ENCODE results near the gene MYBPC1. TPM values are rescaled to one million over a fixed set of nuclear protein-coding genes. Genes with fewer than 3 reads are reported as not detected.

Gene MYBPC1
- total and polyA plus RNA-seq, 2 of the 13 experiments (the other 11 are each of a cell fraction or from before 2014, with no cell fraction given), result 0.31 to 0.53 TPM

- peak; percentile 79; the same call in 1 of the 2 replicates for TF ChIP-seq ZSCAN9 (CRISPR knock-in tag; IDR thresholded peaks at IDR 0.05; ENCODE audit: borderline replicate concordance)
- peak; percentile 47; the same call in 1 of the 2 replicates for TF ChIP-seq ARNTL (CRISPR knock-in tag; IDR thresholded peaks at IDR 0.05)
- TF ChIP-seq, protein P1, sequence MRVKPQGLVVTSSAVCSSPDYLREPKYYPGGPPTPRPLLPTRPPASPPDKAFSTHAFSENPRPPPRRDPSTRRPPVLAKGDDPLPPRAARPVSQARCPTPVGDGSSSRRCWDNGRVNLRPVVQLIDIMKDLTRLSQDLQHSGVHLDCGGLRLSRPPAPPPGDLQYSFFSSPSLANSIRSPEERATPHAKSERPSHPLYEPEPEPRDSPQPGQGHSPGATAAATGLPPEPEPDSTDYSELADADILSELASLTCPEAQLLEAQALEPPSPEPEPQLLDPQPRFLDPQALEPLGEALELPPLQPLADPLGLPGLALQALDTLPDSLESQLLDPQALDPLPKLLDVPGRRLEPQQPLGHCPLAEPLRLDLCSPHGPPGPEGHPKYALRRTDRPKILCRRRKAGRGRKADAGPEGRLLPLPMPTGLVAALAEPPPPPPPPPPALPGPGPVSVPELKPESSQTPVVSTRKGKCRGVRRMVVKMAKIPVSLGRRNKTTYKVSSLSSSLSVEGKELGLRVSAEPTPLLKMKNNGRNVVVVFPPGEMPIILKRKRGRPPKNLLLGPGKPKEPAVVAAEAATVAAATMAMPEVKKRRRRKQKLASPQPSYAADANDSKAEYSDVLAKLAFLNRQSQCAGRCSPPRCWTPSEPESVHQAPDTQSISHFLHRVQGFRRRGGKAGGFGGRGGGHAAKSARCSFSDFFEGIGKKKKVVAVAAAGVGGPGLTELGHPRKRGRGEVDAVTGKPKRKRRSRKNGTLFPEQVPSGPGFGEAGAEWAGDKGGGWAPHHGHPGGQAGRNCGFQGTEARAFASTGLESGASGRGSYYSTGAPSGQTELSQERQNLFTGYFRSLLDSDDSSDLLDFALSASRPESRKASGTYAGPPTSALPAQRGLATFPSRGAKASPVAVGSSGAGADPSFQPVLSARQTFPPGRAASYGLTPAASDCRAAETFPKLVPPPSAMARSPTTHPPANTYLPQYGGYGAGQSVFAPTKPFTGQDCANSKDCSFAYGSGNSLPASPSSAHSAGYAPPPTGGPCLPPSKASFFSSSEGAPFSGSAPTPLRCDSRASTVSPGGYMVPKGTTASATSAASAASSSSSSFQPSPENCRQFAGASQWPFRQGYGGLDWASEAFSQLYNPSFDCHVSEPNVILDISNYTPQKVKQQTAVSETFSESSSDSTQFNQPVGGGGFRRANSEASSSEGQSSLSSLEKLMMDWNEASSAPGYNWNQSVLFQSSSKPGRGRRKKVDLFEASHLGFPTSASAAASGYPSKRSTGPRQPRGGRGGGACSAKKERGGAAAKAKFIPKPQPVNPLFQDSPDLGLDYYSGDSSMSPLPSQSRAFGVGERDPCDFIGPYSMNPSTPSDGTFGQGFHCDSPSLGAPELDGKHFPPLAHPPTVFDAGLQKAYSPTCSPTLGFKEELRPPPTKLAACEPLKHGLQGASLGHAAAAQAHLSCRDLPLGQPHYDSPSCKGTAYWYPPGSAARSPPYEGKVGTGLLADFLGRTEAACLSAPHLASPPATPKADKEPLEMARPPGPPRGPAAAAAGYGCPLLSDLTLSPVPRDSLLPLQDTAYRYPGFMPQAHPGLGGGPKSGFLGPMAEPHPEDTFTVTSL (CRISPR knock-in tag; IDR thresholded peaks at IDR 0.05; ENCODE audit: borderline replicate concordance), result peak; percentile 61; the same call in 1 of the 2 replicates
- peak; percentile 96 for TF ChIP-seq HDAC2 (CRISPR knock-in tag; IDR thresholded peaks at IDR 0.05)
- TF ChIP-seq CHD4 (IDR thresholded peaks at IDR 0.05; ENCODE audit: borderline replicate concordance, low read length), result no peak
- TF ChIP-seq, protein P2, sequence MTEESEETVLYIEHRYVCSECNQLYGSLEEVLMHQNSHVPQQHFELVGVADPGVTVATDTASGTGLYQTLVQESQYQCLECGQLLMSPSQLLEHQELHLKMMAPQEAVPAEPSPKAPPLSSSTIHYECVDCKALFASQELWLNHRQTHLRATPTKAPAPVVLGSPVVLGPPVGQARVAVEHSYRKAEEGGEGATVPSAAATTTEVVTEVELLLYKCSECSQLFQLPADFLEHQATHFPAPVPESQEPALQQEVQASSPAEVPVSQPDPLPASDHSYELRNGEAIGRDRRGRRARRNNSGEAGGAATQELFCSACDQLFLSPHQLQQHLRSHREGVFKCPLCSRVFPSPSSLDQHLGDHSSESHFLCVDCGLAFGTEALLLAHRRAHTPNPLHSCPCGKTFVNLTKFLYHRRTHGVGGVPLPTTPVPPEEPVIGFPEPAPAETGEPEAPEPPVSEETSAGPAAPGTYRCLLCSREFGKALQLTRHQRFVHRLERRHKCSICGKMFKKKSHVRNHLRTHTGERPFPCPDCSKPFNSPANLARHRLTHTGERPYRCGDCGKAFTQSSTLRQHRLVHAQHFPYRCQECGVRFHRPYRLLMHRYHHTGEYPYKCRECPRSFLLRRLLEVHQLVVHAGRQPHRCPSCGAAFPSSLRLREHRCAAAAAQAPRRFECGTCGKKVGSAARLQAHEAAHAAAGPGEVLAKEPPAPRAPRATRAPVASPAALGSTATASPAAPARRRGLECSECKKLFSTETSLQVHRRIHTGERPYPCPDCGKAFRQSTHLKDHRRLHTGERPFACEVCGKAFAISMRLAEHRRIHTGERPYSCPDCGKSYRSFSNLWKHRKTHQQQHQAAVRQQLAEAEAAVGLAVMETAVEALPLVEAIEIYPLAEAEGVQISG (CRISPR knock-in tag; IDR thresholded peaks at IDR 0.05), result peak; percentile 70
- TF ChIP-seq ZNF629 (CRISPR knock-in tag; conservative IDR thresholded peaks at IDR 0.05), result 0 out of 2 replicates have a peak, but pooled peaks have one; percentile 35
- TF ChIP-seq ZKSCAN8 (CRISPR knock-in tag; IDR thresholded peaks at IDR 0.05; ENCODE audit: borderline replicate concordance), result 0 out of 2 replicates have a peak, but pooled peaks have one; percentile 53
- peak; percentile 94 to 99 for TF ChIP-seq NR2F1 (CRISPR knock-in tag; IDR thresholded peaks at IDR 0.05)
- TF ChIP-seq AGO1 (IDR thresholded peaks at IDR 0.05; ENCODE audit: low read depth, low read length, poor library complexity, severe bottlenecking), result no peak
- TF ChIP-seq XBP1 (CRISPR knock-in tag; IDR thresholded peaks at IDR 0.05), result no peak
- peak; percentile 86; the same call in 1 of the 2 replicates for TF ChIP-seq MIER3 (CRISPR knock-in tag; IDR thresholded peaks at IDR 0.05; ENCODE audit: borderline replicate concordance)
- TF ChIP-seq, protein P3, sequence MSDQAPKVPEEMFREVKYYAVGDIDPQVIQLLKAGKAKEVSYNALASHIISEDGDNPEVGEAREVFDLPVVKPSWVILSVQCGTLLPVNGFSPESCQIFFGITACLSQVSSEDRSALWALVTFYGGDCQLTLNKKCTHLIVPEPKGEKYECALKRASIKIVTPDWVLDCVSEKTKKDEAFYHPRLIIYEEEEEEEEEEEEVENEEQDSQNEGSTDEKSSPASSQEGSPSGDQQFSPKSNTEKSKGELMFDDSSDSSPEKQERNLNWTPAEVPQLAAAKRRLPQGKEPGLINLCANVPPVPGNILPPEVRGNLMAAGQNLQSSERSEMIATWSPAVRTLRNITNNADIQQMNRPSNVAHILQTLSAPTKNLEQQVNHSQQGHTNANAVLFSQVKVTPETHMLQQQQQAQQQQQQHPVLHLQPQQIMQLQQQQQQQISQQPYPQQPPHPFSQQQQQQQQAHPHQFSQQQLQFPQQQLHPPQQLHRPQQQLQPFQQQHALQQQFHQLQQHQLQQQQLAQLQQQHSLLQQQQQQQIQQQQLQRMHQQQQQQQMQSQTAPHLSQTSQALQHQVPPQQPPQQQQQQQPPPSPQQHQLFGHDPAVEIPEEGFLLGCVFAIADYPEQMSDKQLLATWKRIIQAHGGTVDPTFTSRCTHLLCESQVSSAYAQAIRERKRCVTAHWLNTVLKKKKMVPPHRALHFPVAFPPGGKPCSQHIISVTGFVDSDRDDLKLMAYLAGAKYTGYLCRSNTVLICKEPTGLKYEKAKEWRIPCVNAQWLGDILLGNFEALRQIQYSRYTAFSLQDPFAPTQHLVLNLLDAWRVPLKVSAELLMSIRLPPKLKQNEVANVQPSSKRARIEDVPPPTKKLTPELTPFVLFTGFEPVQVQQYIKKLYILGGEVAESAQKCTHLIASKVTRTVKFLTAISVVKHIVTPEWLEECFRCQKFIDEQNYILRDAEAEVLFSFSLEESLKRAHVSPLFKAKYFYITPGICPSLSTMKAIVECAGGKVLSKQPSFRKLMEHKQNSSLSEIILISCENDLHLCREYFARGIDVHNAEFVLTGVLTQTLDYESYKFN (CRISPR knock-in tag; conservative IDR thresholded peaks at IDR 0.05), result peak; percentile 91
- TF ChIP-seq, protein P4, sequence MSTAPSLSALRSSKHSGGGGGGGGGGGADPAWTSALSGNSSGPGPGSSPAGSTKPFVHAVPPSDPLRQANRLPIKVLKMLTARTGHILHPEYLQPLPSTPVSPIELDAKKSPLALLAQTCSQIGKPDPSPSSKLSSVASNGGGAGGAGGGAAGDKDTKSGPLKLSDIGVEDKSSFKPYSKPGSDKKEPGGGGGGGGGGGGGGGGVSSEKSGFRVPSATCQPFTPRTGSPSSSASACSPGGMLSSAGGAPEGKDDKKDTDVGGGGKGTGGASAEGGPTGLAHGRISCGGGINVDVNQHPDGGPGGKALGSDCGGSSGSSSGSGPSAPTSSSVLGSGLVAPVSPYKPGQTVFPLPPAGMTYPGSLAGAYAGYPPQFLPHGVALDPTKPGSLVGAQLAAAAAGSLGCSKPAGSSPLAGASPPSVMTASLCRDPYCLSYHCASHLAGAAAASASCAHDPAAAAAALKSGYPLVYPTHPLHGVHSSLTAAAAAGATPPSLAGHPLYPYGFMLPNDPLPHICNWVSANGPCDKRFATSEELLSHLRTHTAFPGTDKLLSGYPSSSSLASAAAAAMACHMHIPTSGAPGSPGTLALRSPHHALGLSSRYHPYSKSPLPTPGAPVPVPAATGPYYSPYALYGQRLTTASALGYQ (CRISPR knock-in tag; IDR thresholded peaks at IDR 0.05), result peak; percentile 53; the same call in 1 of the 2 replicates
Observed at GRCh38 chr12:101713059-101713682, 118.4 kb downstream of the MYBPC1 start (continued).
